GM19099 (cell line): ENCODE data around the gene RNLS.

Experiments used
- POLR2A ChIP-seq: IDR thresholded peaks from 3 replicates; pipeline ENCODE4 v1.6.1; 2011; ENCODE audit warnings: low read depth; ENCODE audit not compliant: insufficient read length; ENCODE audit errors: extremely low read depth

Gene RNLS

GRCh38 chr10:88346144-88346977 is 236.8 kb downstream of the RNLS start:
- TF ChIP-seq POLR2A = no peak

GRCh38 chr10:88343761-88344484 is 239.2 kb downstream of the RNLS start:
- TF ChIP-seq POLR2A = no peak

GRCh38 chr10:88342733-88343310 is 240.3 kb downstream of the RNLS start:
- no peak for TF ChIP-seq POLR2A

GRCh38 chr10:88337134-88337533 is 246.0 kb downstream of the RNLS start:
- TF ChIP-seq POLR2A = no peak

GRCh38 chr10:88336334-88336733 is 246.8 kb downstream of the RNLS start:
- no peak for TF ChIP-seq POLR2A

GRCh38 chr10:88333248-88333630 is 249.9 kb downstream of the RNLS start:
- TF ChIP-seq POLR2A = no peak

GRCh38 chr10:88332503-88333247 is 250.4 kb downstream of the RNLS start:
- TF ChIP-seq POLR2A = no peak

GRCh38 chr10:88330174-88330573 is 252.9 kb downstream of the RNLS start:
- no peak for TF ChIP-seq POLR2A

GRCh38 chr10:88322324-88323063 is 260.6 kb downstream of the RNLS start:
- TF ChIP-seq POLR2A = no peak

- no peak for TF ChIP-seq POLR2A
Measured at GRCh38 chr10:88319960-88320517, 263.1 kb downstream of the RNLS start.

- no peak for TF ChIP-seq POLR2A
Measured at GRCh38 chr10:88318803-88319202, 264.3 kb downstream of the RNLS start.

- TF ChIP-seq POLR2A = no peak
Measured at GRCh38 chr10:88317099-88317498, 266.0 kb downstream of the RNLS start.

- TF ChIP-seq POLR2A = no peak
Measured at GRCh38 chr10:88316292-88316861, 266.7 kb downstream of the RNLS start.

- no peak for TF ChIP-seq POLR2A
Measured at GRCh38 chr10:88315755-88316154, 267.4 kb downstream of the RNLS start.
